ENCODE results near the gene MAPK4.
"Not testable (repeated sequence)": the region's sequence is repeated elsewhere in the genome, so short reads cannot be mapped to it uniquely, and the experiment has no call there.

Gene MAPK4

DNA sequence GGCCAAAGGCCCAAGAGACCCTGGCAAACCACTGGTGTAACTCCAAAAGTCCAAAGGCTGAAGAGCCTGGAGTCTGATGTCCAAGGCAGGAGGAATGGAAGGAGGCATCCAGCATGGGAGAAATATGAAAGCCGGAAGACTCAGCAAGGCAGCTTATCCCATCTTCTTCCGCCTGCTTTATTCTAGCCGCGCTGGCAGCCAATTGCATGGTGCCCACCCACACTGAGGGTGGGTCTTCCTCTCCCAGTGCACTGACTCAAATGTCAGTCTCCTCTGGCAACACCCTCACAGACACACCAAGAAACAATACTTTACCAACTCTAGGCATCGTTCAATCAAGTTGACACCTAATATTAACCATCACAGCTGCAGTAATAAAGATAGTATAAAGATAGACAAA is 34.1 kb downstream of the MAPK4 start:
- in situ Hi-C loops (cut with HindIII; ENCODE audit: low sequenced_read_pairs) = no loop called here
- no peak overlapping the region for H3K4me3 ChIP-seq (ENCODE audit: low read depth, low read length)
- TF ChIP-seq CTCF (IDR thresholded peaks at IDR 0.05; ENCODE audit: low read depth, low read length, missing control alignments) = no peak
- no peak for DNase-seq (ENCODE audit: low read depth)

DNA sequence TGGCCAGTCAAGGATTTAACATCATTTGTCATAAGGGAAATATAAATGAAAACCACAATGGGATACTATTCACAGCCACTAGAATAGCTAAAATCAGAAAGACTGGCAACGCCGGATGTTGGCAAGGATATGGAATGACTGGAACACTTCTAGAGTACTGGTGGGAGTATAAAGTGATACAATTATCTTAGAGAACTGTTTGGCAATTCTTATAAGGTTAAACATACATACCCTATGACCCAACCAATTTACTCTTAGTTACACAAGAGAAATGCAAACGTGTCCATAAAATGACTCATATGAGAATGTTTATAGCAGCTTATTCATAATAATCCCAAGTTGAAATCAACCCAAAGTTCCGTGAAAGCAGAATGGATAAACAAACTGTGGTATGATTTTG is 35.1 kb downstream of the MAPK4 start:
- in situ Hi-C loops (cut with HindIII; ENCODE audit: low sequenced_read_pairs) = no loop called here
- no peak for DNase-seq (ENCODE audit: low read depth)
- H3K4me3 ChIP-seq (ENCODE audit: low read depth, low read length) = no peak overlapping the region
- TF ChIP-seq CTCF (IDR thresholded peaks at IDR 0.05; ENCODE audit: low read depth, low read length, missing control alignments) = no peak

DNA sequence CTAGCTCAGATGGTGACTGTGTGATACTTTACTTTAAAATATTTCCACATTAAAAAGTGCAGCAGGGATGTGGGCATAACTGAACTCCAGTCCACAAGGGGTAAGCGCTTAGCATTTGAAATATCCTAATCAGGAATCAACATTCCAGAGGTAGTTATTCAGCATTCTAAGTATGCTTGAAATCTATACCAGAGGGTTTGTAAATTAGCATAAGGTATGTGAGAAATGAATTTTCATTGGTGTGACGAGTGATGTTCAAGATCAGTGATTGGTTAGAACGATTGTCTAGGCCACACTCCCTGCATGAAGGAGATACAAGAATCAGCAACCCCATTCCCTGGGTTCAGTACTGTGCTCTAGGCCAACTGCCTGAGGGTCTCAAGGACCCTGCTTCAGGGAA is 42.6 kb downstream of the MAPK4 start:
- in situ Hi-C loops (cut with HindIII; ENCODE audit: low sequenced_read_pairs) = no loop called here
- TF ChIP-seq CTCF (IDR thresholded peaks at IDR 0.05; ENCODE audit: low read depth, low read length, missing control alignments) = no peak
- no peak overlapping the region for H3K4me3 ChIP-seq (ENCODE audit: low read depth, low read length)
- no peak for DNase-seq (ENCODE audit: low read depth)

GRCh38 chr18:50606609-50607008 is 46.7 kb downstream of the MAPK4 start:
- in situ Hi-C loops (cut with HindIII; ENCODE audit: low sequenced_read_pairs) = no loop called here
- no peak for DNase-seq (ENCODE audit: low read depth)
- no peak overlapping the region for H3K4me3 ChIP-seq (ENCODE audit: low read depth, low read length)
- TF ChIP-seq CTCF (IDR thresholded peaks at IDR 0.05; ENCODE audit: low read depth, low read length, missing control alignments) = no peak

DNA sequence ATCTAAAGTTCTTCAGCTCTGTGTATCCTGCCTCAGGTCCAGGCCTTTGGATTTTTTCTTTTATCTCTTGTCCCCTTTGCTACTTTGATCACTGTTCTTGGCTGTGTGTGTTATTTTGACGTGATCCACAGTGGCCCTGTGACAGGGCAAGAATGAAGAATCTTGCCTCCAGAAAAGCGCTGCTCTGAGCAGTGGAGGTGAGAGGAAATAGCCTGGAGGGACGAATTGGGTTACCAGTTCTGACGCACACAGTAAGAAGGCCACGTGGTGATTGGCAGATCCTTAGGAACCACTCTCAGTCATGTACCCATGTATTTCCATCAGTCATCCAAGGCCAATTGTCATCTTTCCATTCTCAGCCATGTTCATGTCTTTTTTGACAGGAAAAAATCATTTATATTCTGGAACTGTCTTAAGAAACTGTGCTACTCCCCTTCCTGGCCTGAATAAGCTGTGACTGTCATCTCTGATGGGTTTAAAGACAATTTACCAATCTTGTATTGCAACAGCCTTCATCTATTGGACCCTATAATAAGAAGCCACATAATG is 47.6 kb downstream of the MAPK4 start:
- in situ Hi-C loops (cut with HindIII; ENCODE audit: low sequenced_read_pairs) = no loop called here
- no peak overlapping the region for H3K4me3 ChIP-seq (ENCODE audit: low read depth, low read length)
- TF ChIP-seq CTCF (IDR thresholded peaks at IDR 0.05; ENCODE audit: low read depth, low read length, missing control alignments) = no peak
- DNase-seq (ENCODE audit: low read depth) = no peak

- DNase-seq (ENCODE audit: low read depth); in situ Hi-C loops (cut with HindIII; ENCODE audit: low sequenced_read_pairs); H3K4me3 ChIP-seq (ENCODE audit: low read depth, low read length): not testable (repeated sequence)
These were observed 49.3 kb downstream of the MAPK4 start for GRCh38 chr18:50609171-50609570.

DNA sequence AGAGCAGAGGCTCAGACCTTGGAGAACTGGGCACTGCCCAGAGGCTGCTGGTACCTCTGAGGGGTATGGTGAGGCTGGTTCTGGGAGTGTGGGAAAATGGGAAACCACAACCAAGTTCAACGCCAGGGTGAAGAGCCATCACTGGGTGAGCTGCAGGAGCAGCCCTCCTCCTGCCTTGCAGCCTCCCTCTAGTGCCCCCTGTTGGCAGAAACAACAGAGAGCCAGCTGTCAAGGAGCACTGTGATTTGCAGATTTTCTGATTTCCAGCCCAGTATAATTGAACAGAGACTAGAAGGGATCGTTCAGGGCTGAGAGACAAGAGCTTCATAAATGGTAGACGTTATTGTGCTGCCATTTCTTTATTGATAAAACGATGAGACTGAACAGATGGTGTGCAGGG is 50.5 kb downstream of the MAPK4 start:
- DNase-seq (ENCODE audit: low read depth) = no peak
- in situ Hi-C loops (cut with HindIII; ENCODE audit: low sequenced_read_pairs) = no loop called here
- TF ChIP-seq CTCF (IDR thresholded peaks at IDR 0.05; ENCODE audit: low read depth, low read length, missing control alignments) = no peak
- no peak overlapping the region for H3K4me3 ChIP-seq (ENCODE audit: low read depth, low read length)
